Measurements from ENCODE around the gene EFNB1. TPM values are rescaled to one million over a fixed set of nuclear protein-coding genes. Genes with fewer than 3 reads are reported as not detected.

The EFNB1 gene
- total and polyA plus RNA-seq, 2 of the 4 experiments (the other 2 are of a cell fraction), result 17.9 to 26.8 TPM

DNA sequence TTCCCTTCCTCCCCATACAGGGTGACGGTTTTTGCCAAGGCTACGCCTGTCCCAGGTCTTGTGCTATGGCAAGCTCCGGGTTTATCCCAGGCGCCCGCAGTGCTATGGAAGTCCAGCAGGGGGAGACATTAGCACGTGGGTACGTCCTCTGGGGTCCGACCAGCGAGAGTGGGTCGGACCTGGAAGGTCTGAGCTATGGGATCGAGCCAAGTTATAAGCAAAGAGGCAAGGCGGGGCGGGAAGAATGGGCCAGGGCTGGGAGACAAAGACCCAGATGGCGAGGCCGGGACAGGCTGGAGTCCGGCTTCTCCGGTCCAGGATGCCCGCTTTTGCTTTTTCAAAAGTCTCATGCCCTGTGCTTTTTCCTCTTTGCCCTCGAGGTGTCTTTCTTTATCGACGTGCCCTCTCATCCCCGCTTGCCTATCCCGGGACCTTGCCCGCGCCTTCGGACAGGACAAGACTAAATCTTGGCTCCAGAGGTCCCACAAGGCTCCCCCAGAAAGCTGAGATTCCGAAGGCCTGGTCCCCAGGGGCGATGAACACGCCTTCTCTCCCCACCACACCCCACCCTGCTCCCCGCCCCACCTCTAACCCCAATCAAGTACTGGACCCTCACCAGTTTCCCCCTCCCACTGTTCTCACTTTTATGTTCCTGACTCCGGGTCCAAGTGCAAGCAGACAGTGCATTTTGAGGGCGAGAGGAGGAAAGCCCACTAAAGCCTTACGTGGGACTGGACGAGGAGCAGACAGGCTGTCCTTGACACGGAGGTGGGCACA, 785 bp upstream of the EFNB1 start:
- H3K27ac ChIP-seq (ENCODE audit: insufficient read depth, low read length), result no peak overlapping the region
- no peaks in the 10 kb centered on the region for H3K9me3 ChIP-seq (ENCODE audit: control insufficient read depth, insufficient read depth, low read length)
- no peaks in the 10 kb centered on the region for H3K9me1 ChIP-seq (ENCODE audit: insufficient read depth, low read length)
- 33% methylated on average over 10 of the region's 35 CpGs; no CpG with 5 or more reads in 1 of the 2 experiments for WGBS, 2 experiments (ENCODE audit: extremely low coverage in 2 of 2, insufficient read length in 1 of 2)
- H3K56ac ChIP-seq (ENCODE audit: extremely low read depth, insufficient read depth, low read length), result peak overlapping the region; percentile 19; the same call in 1 of the 2 replicates
- no peak overlapping the region for H2BK20ac ChIP-seq (ENCODE audit: low read depth, low read length)
- H4K91ac ChIP-seq (ENCODE audit: insufficient read depth, low read depth, low read length), result no peak overlapping the region; the same call in 1 of the 2 replicates
- no peak overlapping the region for H2BK15ac ChIP-seq (ENCODE audit: low read depth, low read length)
- no peaks in the 10 kb centered on the region for H3K36me3 ChIP-seq (ENCODE audit: control insufficient read depth, insufficient read depth, low read length)
- peaks cover 2 to 8% of the 10 kb centered on the region in 2 experiments; a peak in 3 of 4 replicates for H3K79me1 ChIP-seq (ENCODE audit: low read depth in 1 of 2, low read length in 2 of 2)
- peak; percentile 95 for TF ChIP-seq RAD21 (IDR thresholded peaks at IDR 0.05; ENCODE audit: low read length)
- TF ChIP-seq RCOR1 (IDR thresholded peaks at IDR 0.05; ENCODE audit: insufficient replicate concordance, low read length), result no peak
- TF ChIP-seq MAZ (IDR thresholded peaks at IDR 0.05; ENCODE audit: borderline replicate concordance, low read depth, low read length), result peak; percentile 24; the same call in 1 of the 2 replicates
- 0 out of 2 replicates have a peak, but pooled peaks have one; percentile 28 for TF ChIP-seq POLR2A (IDR thresholded peaks at IDR 0.05; ENCODE audit: low read depth, low read length)
- TF ChIP-seq, protein P1, sequence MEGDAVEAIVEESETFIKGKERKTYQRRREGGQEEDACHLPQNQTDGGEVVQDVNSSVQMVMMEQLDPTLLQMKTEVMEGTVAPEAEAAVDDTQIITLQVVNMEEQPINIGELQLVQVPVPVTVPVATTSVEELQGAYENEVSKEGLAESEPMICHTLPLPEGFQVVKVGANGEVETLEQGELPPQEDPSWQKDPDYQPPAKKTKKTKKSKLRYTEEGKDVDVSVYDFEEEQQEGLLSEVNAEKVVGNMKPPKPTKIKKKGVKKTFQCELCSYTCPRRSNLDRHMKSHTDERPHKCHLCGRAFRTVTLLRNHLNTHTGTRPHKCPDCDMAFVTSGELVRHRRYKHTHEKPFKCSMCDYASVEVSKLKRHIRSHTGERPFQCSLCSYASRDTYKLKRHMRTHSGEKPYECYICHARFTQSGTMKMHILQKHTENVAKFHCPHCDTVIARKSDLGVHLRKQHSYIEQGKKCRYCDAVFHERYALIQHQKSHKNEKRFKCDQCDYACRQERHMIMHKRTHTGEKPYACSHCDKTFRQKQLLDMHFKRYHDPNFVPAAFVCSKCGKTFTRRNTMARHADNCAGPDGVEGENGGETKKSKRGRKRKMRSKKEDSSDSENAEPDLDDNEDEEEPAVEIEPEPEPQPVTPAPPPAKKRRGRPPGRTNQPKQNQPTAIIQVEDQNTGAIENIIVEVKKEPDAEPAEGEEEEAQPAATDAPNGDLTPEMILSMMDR (conservative IDR thresholded peaks at IDR 0.05; ENCODE audit: low read depth, low read length), result peak; percentile 88
- TF ChIP-seq SMC3 (IDR thresholded peaks at IDR 0.05; ENCODE audit: low read depth, low read length), result peak; percentile 96
- no peak for TF ChIP-seq BHLHE40 (IDR thresholded peaks at IDR 0.05; ENCODE audit: low read depth, low read length)
- H4K5ac ChIP-seq (ENCODE audit: low read depth, low read length), result no peak overlapping the region; the same call in 1 of the 2 replicates
- peaks cover 17% of the 10 kb centered on the region for H3K27me3 ChIP-seq (ENCODE audit: control insufficient read depth, insufficient read depth, low read length)
- ChIA-PET POLR2A (ENCODE audit: unreplicated experiment) (interaction anchor here (0.9 to 1.0 kb wide), 2 partner anchors 119 to 162 kb away, joined by 3 to 4 read pairs; no protein-coding TSS in a partner anchor), CTCF (interaction anchor here (0.7 to 3.2 kb wide), 14 partner anchors 9 to 465 kb away, joined by 3 to 19 read pairs (median 4); no protein-coding TSS in a partner anchor)
- H4K8ac ChIP-seq (ENCODE audit: low read depth in 2 of 2, low read length in 2 of 2), result no peak overlapping the region
- H3K9ac ChIP-seq (ENCODE audit: low read depth, low read length), result 0 out of 2 replicates have a peak overlapping the region, but pooled peaks have one; percentile 2
- no peak overlapping the region for H3K4ac ChIP-seq (ENCODE audit: low read depth, low read length)
- DNase-seq, result peak; percentile 76
- H2BK120ac ChIP-seq (ENCODE audit: low read depth, low read length), result no peak overlapping the region
- no peak overlapping the region for H3K18ac ChIP-seq (ENCODE audit: low read depth, low read length)
- peak overlapping the region; percentile 58 for H2AK9ac ChIP-seq (replicated peaks; ENCODE audit: low read depth, low read length, poor library complexity)
- peaks cover 4% of the 10 kb centered on the region; the same call in 1 of the 2 replicates for H4K20me1 ChIP-seq (ENCODE audit: insufficient read depth, low read length)
- BruUV-seq (replicated peaks), result no TSS peak
- no peak overlapping the region for H3K14ac ChIP-seq (replicated peaks; ENCODE audit: low read depth, low read length)
- peak overlapping the region; percentile 26 for H3K4me3 ChIP-seq (ENCODE audit: insufficient read depth, low read depth, low read length)
- dilution Hi-C loops (cut with HindIII; ENCODE audit: low sequenced_read_pairs, unreplicated experiment), result no loop called here
- no peak overlapping the region for H2BK5ac ChIP-seq (ENCODE audit: low read depth, low read length, poor library complexity, severe bottlenecking)
- H2AFZ ChIP-seq (replicated peaks; ENCODE audit: low read length, poor library complexity), result peak overlapping the region; percentile 89
- H3K23ac ChIP-seq (ENCODE audit: low read depth, low read length), result peak overlapping the region; percentile 51; the same call in 1 of the 2 replicates
- peak; percentile 28 for ATAC-seq (ENCODE audit: low read depth)
- intact Hi-C loops (cut with micrococcal nuclease), result loop anchor here (1.0 to 2.0 kb wide), 5 partner anchors 171 to 394 kb away; partner anchors contain the start of gene PJA1
- in situ Hi-C loops (cut with MboI; ENCODE audit: low sequenced_read_pairs), result loop anchor here (5.0 to 25.0 kb wide), 3 partner anchors 209 to 557 kb away; no protein-coding TSS in a partner anchor
- H3K4me1 ChIP-seq (ENCODE audit: control insufficient read depth, insufficient read depth, low read length), result peaks cover 3% of the 10 kb centered on the region; the same call in 1 of the 2 replicates
- H2AK5ac ChIP-seq (ENCODE audit: low read depth, low read length), result no peak overlapping the region
- H3K4me2 ChIP-seq (ENCODE audit: low read depth, low read length), result peak overlapping the region; percentile 55
